GM19193 (cell line): ENCODE results near the gene DYNLT1.

Experiments used
- POLR2A ChIP-seq: IDR thresholded peaks from 4 replicates; pipeline ENCODE4 v1.6.1; 2011; ENCODE audit not compliant: insufficient read depth, insufficient read length; ENCODE audit errors: extremely low read depth

DYNLT1 gene

DNA sequence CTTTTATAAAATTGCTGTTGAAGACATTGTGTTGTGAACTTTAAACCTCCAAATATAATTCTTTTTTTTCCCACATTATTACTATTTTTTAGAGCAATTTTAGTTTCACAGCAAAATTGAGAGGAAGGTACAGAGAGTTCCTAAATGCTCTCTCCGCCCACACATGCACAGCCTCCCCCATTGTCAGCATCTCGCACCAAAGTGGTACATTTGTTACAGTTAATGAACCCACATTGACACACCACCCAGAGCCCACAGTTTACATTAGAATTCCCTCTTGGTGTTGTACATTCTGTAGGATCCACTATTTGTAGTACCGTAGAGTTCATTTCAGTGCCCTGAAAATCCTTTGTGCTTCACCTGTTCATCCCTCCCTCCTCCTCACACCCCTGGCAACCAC is 50.9 kb downstream of the DYNLT1 start:
- no peak for TF ChIP-seq POLR2A

DNA sequence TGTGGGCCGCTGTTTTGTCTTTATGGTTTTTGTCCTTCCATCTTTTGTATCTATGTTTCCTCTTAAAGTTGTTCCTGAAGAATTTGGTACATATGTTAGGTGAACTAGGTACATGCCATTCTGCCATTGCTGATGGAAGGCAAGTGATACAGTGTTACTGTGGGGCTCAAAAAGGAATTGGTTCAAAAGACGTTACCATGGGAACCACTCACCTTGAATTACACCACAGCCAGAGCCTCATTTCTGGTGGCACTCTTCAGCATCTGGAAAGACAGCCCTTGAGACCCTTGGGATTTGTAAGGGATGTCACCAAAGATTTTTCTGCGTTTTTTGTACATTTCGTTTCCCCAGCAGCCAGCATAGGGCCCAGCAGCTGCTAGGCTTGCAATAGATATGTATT is 52.7 kb downstream of the DYNLT1 start:
- TF ChIP-seq POLR2A: no peak

DNA sequence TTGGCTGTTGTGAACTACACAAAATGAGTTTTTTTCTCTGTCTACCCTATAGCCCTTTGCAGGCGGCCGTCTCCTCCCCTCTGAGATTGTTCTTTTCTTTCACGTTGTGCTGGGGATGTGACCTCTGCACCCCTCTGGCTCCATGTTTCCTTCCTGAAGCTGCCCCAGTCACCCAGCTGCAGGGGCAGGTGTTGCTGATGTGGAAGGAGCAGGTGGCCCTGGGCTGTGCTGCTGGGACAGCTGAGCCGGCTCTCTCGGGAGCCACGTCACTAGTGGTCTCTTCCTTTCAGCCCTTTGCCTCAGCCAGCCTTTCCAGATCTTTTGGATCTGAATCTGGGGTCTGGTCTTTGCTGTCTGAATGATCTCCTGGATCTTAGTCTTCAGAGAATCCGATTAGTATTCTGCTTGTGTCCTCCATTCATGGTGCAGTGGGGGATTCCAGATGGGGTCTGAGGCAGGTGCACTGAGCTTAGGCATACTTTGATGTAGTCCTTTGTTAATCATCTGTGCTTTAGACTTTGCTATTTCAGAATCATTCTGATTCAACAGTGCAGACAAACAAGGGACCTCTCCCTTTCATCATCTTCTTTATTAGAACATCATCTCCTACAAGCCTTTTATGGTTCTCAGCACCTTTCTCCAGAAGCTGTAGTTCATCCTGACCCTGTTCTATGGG is 53.3 kb downstream of the DYNLT1 start:
- TF ChIP-seq POLR2A: no peak

DNA sequence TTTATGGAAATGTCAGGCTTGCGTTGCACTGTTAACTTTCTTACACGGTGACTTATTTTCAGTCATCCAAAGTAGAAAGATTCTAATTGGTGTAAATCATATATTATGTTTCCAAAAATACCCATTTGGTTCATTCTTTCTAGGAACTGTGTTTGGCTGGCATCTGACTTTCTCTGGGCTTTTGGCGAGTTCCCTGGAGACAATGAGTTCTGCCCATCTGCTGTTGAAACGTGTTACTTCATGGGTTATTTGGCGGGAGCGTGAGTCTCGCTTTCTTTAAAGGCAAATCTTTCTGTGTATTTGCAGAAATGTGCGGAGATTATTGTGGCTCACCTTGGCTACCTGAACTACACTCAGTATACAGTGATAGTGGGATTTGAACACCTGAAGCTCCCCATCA is 55.2 kb downstream of the DYNLT1 start:
- TF ChIP-seq POLR2A: no peak

DNA sequence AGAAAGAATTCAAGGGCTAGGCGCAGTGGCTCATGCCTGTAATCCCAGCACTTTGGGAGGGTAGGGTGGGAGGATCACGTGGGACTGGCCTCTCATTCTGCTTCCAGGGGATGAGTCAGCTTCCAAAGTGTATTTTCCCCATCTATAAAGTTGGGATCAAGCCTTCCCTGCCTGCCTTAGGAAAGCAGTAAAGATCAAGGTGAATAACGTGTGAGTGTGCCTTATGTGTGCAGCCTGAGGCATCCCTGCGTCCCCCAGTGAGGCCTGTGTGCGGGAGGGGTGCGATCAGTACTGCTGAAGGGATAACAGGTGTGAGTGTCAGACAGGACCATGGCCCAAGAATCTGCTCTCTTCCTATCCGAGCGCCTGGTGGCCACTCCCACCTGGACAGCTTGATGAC is 57.9 kb downstream of the DYNLT1 start:
- no peak for TF ChIP-seq POLR2A
